Lower leg skin (tissue), 3 donors: ENCODE data around the gene CLDN34.

Source experiments
- POLR2A ChIP-seq, 2 donors: fragments of 450-650 bp; IDR thresholded peaks; one replicate each; pipeline ENCODE4 v1.6.1; 2016 to 2017; ENCODE audit warnings: antibody characterized with exemption in 2 of 2, mild to moderate bottlenecking in 1 of 2, moderate library complexity in 1 of 2
- TF ChIP-seq, protein P1 (sequence below), 3 donors: fragments of 450-650 bp; IDR thresholded peaks; one replicate each; pipeline ENCODE4 v1.5.1; 2016; ENCODE audit warnings: antibody characterized with exemption in 3 of 3, mild to moderate bottlenecking in 3 of 3, moderate library complexity in 2 of 3

GRCh38 chrX:9977635-9978034 is 10.5 kb downstream of the CLDN34 start:
- TF ChIP-seq, protein P1, sequence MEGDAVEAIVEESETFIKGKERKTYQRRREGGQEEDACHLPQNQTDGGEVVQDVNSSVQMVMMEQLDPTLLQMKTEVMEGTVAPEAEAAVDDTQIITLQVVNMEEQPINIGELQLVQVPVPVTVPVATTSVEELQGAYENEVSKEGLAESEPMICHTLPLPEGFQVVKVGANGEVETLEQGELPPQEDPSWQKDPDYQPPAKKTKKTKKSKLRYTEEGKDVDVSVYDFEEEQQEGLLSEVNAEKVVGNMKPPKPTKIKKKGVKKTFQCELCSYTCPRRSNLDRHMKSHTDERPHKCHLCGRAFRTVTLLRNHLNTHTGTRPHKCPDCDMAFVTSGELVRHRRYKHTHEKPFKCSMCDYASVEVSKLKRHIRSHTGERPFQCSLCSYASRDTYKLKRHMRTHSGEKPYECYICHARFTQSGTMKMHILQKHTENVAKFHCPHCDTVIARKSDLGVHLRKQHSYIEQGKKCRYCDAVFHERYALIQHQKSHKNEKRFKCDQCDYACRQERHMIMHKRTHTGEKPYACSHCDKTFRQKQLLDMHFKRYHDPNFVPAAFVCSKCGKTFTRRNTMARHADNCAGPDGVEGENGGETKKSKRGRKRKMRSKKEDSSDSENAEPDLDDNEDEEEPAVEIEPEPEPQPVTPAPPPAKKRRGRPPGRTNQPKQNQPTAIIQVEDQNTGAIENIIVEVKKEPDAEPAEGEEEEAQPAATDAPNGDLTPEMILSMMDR (IDR thresholded peaks at IDR 0.05): no peak
- TF ChIP-seq POLR2A (IDR thresholded peaks at IDR 0.05): no peak
